Smooth muscle cell of bladder (primary cell): Measurements from ENCODE around the gene RCC2. TPM values are rescaled to one million over a fixed set of nuclear protein-coding genes. Genes with fewer than 3 reads are reported as not detected.

Source experiments
- total RNA-seq: library from RNA; depleted of rRNA; stranded (reverse); fragments of >200 nt; gene quantifications from 2 replicates; pipeline ENCODE4 v1.2.3, GENCODE V29; 2014

RCC2 gene
- total RNA-seq = 23.5 and 32.9 TPM in 2 replicates

DNA sequence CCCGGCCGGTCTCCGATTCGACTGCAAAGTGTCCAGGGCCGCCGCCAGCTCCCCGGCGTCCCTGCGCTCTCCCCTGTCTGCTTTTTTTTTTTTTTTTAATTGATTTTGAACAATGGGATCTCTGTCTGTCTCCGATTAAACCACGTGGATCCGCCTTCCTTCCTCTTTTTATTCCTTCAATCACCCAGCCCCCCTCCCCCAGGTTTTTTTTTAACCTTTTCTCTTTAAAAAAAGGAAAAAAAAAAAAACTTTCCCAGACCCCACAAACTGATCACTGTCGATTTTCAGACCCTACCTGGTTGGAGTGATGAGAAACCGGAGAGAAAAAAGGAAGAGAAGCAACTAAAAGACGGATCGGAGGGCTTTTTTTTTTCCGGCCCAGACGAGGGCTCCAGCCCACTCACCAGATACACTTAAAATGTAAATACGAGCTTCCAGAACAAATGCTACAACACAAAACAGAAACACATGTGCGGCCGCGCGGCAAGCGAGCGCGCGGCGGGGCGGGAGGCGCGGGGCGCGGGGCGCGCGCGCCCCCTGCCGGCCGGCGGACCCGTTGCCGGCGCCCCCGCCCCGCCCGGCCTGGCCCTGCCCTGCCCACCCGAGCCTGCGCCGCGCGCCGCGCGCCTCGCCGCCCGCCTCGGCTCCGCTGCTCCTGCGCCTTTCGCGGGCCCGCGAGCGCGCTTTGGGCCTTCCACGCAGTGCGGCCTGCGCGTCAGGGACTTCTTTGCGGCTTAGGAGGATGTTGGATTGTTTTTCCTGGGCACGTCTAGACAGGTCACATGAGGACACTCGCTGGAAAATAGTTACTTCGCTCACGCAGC is at the start of gene RCC2:
RCC2 (minus strand) TSS at position 428 of the 824 bp plus-strand sequence. CDS start 1,163 bp downstream, outside the sequence.

DNA sequence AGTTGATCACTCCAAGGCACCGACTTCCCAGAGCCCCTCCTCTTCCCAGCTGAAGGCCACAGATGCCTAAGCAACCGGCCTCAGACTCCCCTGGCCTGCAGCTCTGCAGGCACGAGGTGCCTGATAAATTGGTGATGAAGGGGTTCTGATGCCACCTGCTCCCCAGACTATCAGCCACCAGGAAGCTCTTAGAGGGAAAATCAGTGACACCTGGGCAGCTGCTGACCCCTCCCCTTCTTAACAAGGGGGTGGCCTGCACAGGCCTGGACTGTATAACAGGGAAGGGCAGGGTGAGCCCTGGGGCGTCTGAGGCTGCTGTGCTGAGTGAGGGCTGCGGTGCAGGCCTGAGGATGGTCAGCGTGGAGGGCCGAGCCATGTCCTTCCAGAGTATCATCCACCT is 67.6 kb downstream of the RCC2 start, which contains the start of gene PADI6:
PADI6 (plus strand) TSS at position 301 of the 400 bp plus-strand sequence; CDS start at position 351, 50 bp downstream.

Other genes starting within 250 kb of the RCC2 start
- under 0.01 TPM in 2 replicates for gene PADI1, start 234.5 kb downstream of the RCC2 start, total RNA-seq
- not detected in 2 replicates for gene PADI3, start 190.6 kb downstream of the RCC2 start, total RNA-seq
- gene PADI4, start 131.5 kb downstream of the RCC2 start, total RNA-seq = not detected in 2 replicates
- gene PADI6, start 67.5 kb downstream of the RCC2 start, total RNA-seq = not detected in 2 replicates
- 11.1 and 15.1 TPM in 2 replicates for gene ARHGEF10L, start 100.0 kb upstream of the RCC2 start, total RNA-seq